GM23248 (cell line): Measurements from ENCODE around the gene TRAM2. TPM values are rescaled to one million over a fixed set of nuclear protein-coding genes. Genes with fewer than 3 reads are reported as not detected.
A peak's percentile ranks its signal among the peaks of the same experiment; 100 is the strongest.

Experiments used
- DNase-seq: peaks from one replicate; pipeline ENCODE4 v3.0.0-alpha.2; 2015
- H2AFZ ChIP-seq: fragments of 200-600 bp; sonication (generic); 2 replicates; pipeline ENCODE4 v1.6.1; 2016; ENCODE audit warnings: antibody characterized with exemption
- H3F3A ChIP-seq: fragments of 200-600 bp; sonication (generic); 2 replicates; pipeline ENCODE4 v1.6.1; 2016; ENCODE audit warnings: mild to moderate bottlenecking, antibody characterized with exemption, mixed run types; ENCODE audit not compliant: insufficient read depth
- H3K27ac ChIP-seq: fragments of 200-600 bp; sonication (generic); 2 replicates; pipeline ENCODE4 v1.5.1; 2016; ENCODE audit warnings: mild to moderate bottlenecking
- H3K27me3 ChIP-seq: fragments of 200-600 bp; sonication (generic); replicated peaks from 2 replicates; pipeline ENCODE4 v1.6.1; 2016; ENCODE audit warnings: mild to moderate bottlenecking; ENCODE audit not compliant: insufficient read depth
- H3K36me3 ChIP-seq: fragments of 200-600 bp; sonication (generic); 2 replicates; pipeline ENCODE4 v1.6.1; 2016; ENCODE audit warnings: low read depth, mild to moderate bottlenecking
- H3K4me1 ChIP-seq: fragments of 200-600 bp; sonication (generic); 2 replicates; pipeline ENCODE4 v1.6.1; 2016; ENCODE audit warnings: mild to moderate bottlenecking; ENCODE audit not compliant: insufficient read depth
- H3K4me2 ChIP-seq: fragments of 200-600 bp; sonication (generic); one replicate; pipeline ENCODE4 v1.6.1; 2016; ENCODE audit warnings: mild to moderate bottlenecking; ENCODE audit not compliant: unreplicated experiment
- H3K4me3 ChIP-seq: fragments of 200-600 bp; sonication (generic); 2 replicates; pipeline ENCODE4 v1.5.1; 2016; ENCODE audit warnings: mild to moderate bottlenecking
- H3K79me2 ChIP-seq: fragments of 200-600 bp; sonication (generic); 2 replicates; pipeline ENCODE4 v1.6.1; 2016; ENCODE audit warnings: mild to moderate bottlenecking; ENCODE audit not compliant: insufficient read depth
- H3K9ac ChIP-seq: fragments of 200-600 bp; sonication (generic); 2 replicates; pipeline ENCODE4 v1.6.1; 2016; ENCODE audit warnings: mild to moderate bottlenecking
- H3K9me2 ChIP-seq: fragments of 200-600 bp; sonication (generic); 2 replicates; pipeline ENCODE4 v1.6.1; 2016; ENCODE audit warnings: mixed run types, mild to moderate bottlenecking, moderate library complexity; ENCODE audit not compliant: insufficient read depth
- H3K9me3 ChIP-seq: fragments of 200-600 bp; sonication (generic); one replicate; pipeline ENCODE4 v1.6.1; 2017; ENCODE audit warnings: low read depth
- H4K20me1 ChIP-seq: fragments of 200-600 bp; sonication (generic); 2 replicates; pipeline ENCODE4 v1.6.0; 2016; ENCODE audit not compliant: insufficient read depth
- EZH2 ChIP-seq: fragments of 200-600 bp; sonication (generic); IDR thresholded peaks from 2 replicates; pipeline ENCODE4 v1.6.1; 2018; ENCODE audit warnings: antibody characterized with exemption, mild to moderate bottlenecking; ENCODE audit not compliant: insufficient read depth, poor library complexity, severe bottlenecking
- EZH2phosphoT487 ChIP-seq: fragments of 200-600 bp; sonication (generic); IDR thresholded peaks from 2 replicates; pipeline ENCODE4 v1.6.1; 2018; ENCODE audit warnings: antibody characterized with exemption, moderate library complexity, mild to moderate bottlenecking, low read depth; ENCODE audit not compliant: insufficient read depth
- WGBS, 2 experiments: methylation state at CpG; one replicate each; pipeline ENCODE4 v1.1.6; 2015 to 2017; ENCODE audit warnings: low lambda C conversion rate in 2 of 2, low coverage in 1 of 2; ENCODE audit errors: missing lambda C conversion rate in 2 of 2; 5-methylcytosine and 5-hydroxymethylcytosine counted together
- in situ Hi-C: fragments of 300-500 bp; cut with MboI; formaldehyde crosslinking; loops from 2 replicates; pipeline ENCODE4 v1.15.0; 2020
- polyA plus RNA-seq: library from polyadenylated mRNA; unstranded; fragments of >200 nt; fragmentation: Nextera tagmentation; extraction: Ambion mirVana; gene quantifications from 2 replicates; pipeline ENCODE4 v1.2.1, GENCODE V29; 2016
- total RNA-seq: library from RNA; depleted of rRNA; stranded (reverse); fragments of >200 nt; shearing (Covaris generic); gene quantifications from 2 replicates; pipeline ENCODE4 v1.2.3, GENCODE V29; 2014

Gene TRAM2
- total and polyA plus RNA-seq, 2 experiments from 2014 or later = 141 to 174 TPM

GRCh38 chr6:52548999-52549398, 27.9 kb downstream of the TRAM2 start:
- Histone ChIP-seq H3K9ac (no peak overlapping the region), H3K4me1 (peaks cover 96% of the 10 kb centered on the region), H3K27ac (peak overlapping the region; percentile 87), H3K9me2 (no peaks in the 10 kb centered on the region), H3K79me2 (peaks cover 100% of the 10 kb centered on the region), H3K36me3 (0 out of 2 replicates have a peak, but pooled peaks cover 9% of the 10 kb centered on the region), H3K27me3 (no peaks in the 10 kb centered on the region), H3F3A (peaks cover 79% of the 10 kb centered on the region), H2AFZ (no peak overlapping the region), H3K4me2 (no peak overlapping the region), H4K20me1 (no peaks in the 10 kb centered on the region), H3K9me3 (no peaks in the 10 kb centered on the region), H3K4me3 (no peak overlapping the region)
- no peak for DNase-seq
- WGBS, 2 experiments = 98 to 100% methylated on average over 4 to 5 of the region's 5 CpGs
- TF ChIP-seq EZH2 = no peak
- no peak for TF ChIP-seq EZH2phosphoT487
- in situ Hi-C loops = no loop called here

GRCh38 chr6:52548353-52548713, 28.5 kb downstream of the TRAM2 start:
- TF ChIP-seq EZH2 = no peak
- TF ChIP-seq EZH2phosphoT487 = no peak
- Histone ChIP-seq H3K36me3 (0 out of 2 replicates have a peak, but pooled peaks cover 9% of the 10 kb centered on the region), H3K9ac (peak overlapping the region; percentile 30), H3F3A (peaks cover 82% of the 10 kb centered on the region), H3K9me3 (no peaks in the 10 kb centered on the region), H3K27ac (peak overlapping the region; percentile 87), H2AFZ (no peak overlapping the region), H3K4me2 (peak overlapping the region; percentile 61), H3K79me2 (peaks cover 100% of the 10 kb centered on the region), H3K4me1 (peaks cover 96% of the 10 kb centered on the region), H3K27me3 (no peaks in the 10 kb centered on the region), H4K20me1 (no peaks in the 10 kb centered on the region), H3K9me2 (no peaks in the 10 kb centered on the region), H3K4me3 (no peak overlapping the region)
- 49 to 50% methylated on average over 7 of the region's 7 CpGs for WGBS, 2 experiments
- in situ Hi-C loops = no loop called here
- peak; percentile 56 for DNase-seq

- no peaks in the 10 kb centered on the region for H3K9me2 ChIP-seq
- H3K27me3 ChIP-seq = no peaks in the 10 kb centered on the region
- peak overlapping the region; percentile 30 for H3K9ac ChIP-seq
- DNase-seq = no peak
- in situ Hi-C loops = no loop called here
- H3K9me3 ChIP-seq = no peaks in the 10 kb centered on the region
- H4K20me1 ChIP-seq = no peaks in the 10 kb centered on the region
- WGBS, 2 experiments = 50 to 51% methylated on average over 9 of the region's 9 CpGs
- TF ChIP-seq EZH2 = no peak
- peaks cover 82% of the 10 kb centered on the region for H3F3A ChIP-seq
- peak overlapping the region; percentile 61 for H3K4me2 ChIP-seq
- peak overlapping the region; percentile 87 for H3K27ac ChIP-seq
- peaks cover 100% of the 10 kb centered on the region for H3K79me2 ChIP-seq
- H2AFZ ChIP-seq = no peak overlapping the region
- H3K4me1 ChIP-seq = peaks cover 96% of the 10 kb centered on the region
- H3K4me3 ChIP-seq = no peak overlapping the region
- H3K36me3 ChIP-seq = 0 out of 2 replicates have a peak, but pooled peaks cover 9% of the 10 kb centered on the region
These were observed 29.1 kb downstream of the TRAM2 start for GRCh38 chr6:52547647-52548352.

DNA sequence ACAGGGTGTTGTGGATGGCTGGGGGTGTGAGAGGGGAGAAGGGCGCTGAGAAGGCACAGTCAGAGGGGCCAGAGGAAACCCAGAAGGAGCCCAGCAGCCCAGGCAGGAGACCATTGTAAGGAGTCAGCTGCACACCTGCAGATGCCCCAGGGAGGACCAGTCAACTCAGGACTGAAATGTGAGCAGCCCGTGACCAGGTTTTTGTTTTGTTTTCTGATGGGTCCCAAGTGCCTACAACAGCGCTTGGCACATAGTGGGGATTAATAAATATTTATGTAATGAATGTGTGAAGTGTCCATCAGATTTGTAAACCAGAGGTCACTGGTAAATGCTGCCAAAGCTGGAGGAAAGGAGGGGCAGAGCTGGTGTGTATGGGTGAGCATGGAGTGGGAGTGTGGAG, 30.2 kb downstream of the TRAM2 start:
- Histone ChIP-seq H3K27ac (peak overlapping the region; percentile 87), H3K9ac (no peak overlapping the region), H3K27me3 (no peaks in the 10 kb centered on the region), H2AFZ (no peak overlapping the region), H3K9me3 (no peaks in the 10 kb centered on the region), H3K4me3 (no peak overlapping the region), H3K79me2 (peaks cover 100% of the 10 kb centered on the region), H3K4me1 (peaks cover 96% of the 10 kb centered on the region), H3K36me3 (peaks cover 9% of the 10 kb centered on the region; the same call in 1 of the 2 replicates), H3K4me2 (peak overlapping the region; percentile 61), H4K20me1 (no peaks in the 10 kb centered on the region), H3F3A (peaks cover 82% of the 10 kb centered on the region), H3K9me2 (no peaks in the 10 kb centered on the region)
- 96% methylated on average over 3 of the region's 3 CpGs for WGBS, 2 experiments
- TF ChIP-seq EZH2 = no peak
- no peak for TF ChIP-seq EZH2phosphoT487
- in situ Hi-C loops = no loop called here
- DNase-seq = no peak
